Kidney (tissue), 14 donors: ENCODE measurements around the gene PDE8A. TPM values are rescaled to one million over a fixed set of nuclear protein-coding genes. Genes with fewer than 3 reads are reported as not detected.

Experiments used
- DNase-seq, 5 donors: peaks; one replicate each; pipeline ENCODE4 v3.0.0-alpha.2; 2013 to 2020
- FAIRE-seq: peaks from 2 replicates; lab custom pipeline; 2012; peaks lifted over from hg19 to GRCh38; lab: Jason Lieb, UNC
- H3K27ac ChIP-seq, 2 donors: one replicate each; pipeline ENCODE4 v1.7.0; 2013; ENCODE audit warnings: low read depth in 2 of 2, low read length in 2 of 2, inconsistent platforms in 1 of 2
- H3K27me3 ChIP-seq: one replicate; pipeline ENCODE4 v1.7.1; 2013; ENCODE audit warnings: low read length, inconsistent platforms; ENCODE audit not compliant: control insufficient read depth, insufficient read depth
- H3K36me3 ChIP-seq, 3 donors: one replicate each; pipeline versions ENCODE4 v1.7.0 to v1.7.1; 2013; ENCODE audit warnings: low read length in 3 of 3, control low read depth in 1 of 3, inconsistent platforms in 1 of 3; ENCODE audit not compliant: insufficient read depth in 3 of 3, control insufficient read depth in 2 of 3
- H3K4me1 ChIP-seq, 3 donors: one replicate each; pipeline versions ENCODE4 v1.7.0 to v1.7.1; 2013; ENCODE audit warnings: low read length in 3 of 3, inconsistent platforms in 1 of 3, low read depth in 1 of 3; ENCODE audit not compliant: control insufficient read depth in 2 of 3, insufficient read depth in 2 of 3
- H3K4me3 ChIP-seq, 3 donors: one replicate each; pipeline versions ENCODE4 v1.7.0 to v1.8.1; 2013; ENCODE audit warnings: low read length in 3 of 3, control low read depth in 1 of 3, inconsistent platforms in 1 of 3
- H3K9ac ChIP-seq, 3 donors: one replicate each; pipeline versions ENCODE4 v1.7.0 to v1.7.1; 2013; ENCODE audit warnings: low read length in 3 of 3, control low read depth in 1 of 3, inconsistent platforms in 1 of 3
- H3K9me3 ChIP-seq, 3 donors: one replicate each; pipeline versions ENCODE4 v1.7.0 to v1.7.1; 2013; ENCODE audit warnings: low read length in 3 of 3, control low read depth in 1 of 3, inconsistent platforms in 1 of 3; ENCODE audit not compliant: control insufficient read depth in 2 of 3, insufficient read depth in 1 of 3
- CTCF ChIP-seq: IDR thresholded peaks from 3 replicates; pipeline ENCODE4 v1.5.1; 2012; ENCODE audit warnings: mild to moderate bottlenecking, moderate library complexity, borderline replicate concordance; ENCODE audit not compliant: insufficient read depth; ENCODE audit errors: extremely low read depth
- intact Hi-C: fragments of 100-400 bp; cut with DNase I; formaldehyde crosslinking; loops from one replicate; pipeline ENCODE4 v1.11.1; 2022
- polyA plus RNA-seq: library from polyadenylated mRNA; stranded (reverse); fragments of 350-450 nt; fragmentation: Illumina TruSeq; extraction: RNeasy Lipid Tissue Mini Kit (QIAGEN cat#74804); gene quantifications from one replicate; pipeline ENCODE4 v1.2.3, GENCODE V29; 2014; ENCODE audit warnings: low read depth, low replicate concordance; ENCODE audit not compliant: insufficient read depth
- total RNA-seq: library from RNA; stranded (reverse); fragmentation: NEBNext Ultra II Directional; extraction: Animal tissue kit (Norgen Biotek cat#: 25700); gene quantifications from one replicate; pipeline ENCODE4 v1.2.1, GENCODE V29; 2021
- donor health status: control.
- donor health status: control.
- donor health status: control.
- donor health status: control.
- donor health status: control.
- donor health status: DM: yes; HTN: yes; CAD: no.
- donor health status: Normal renal cell carcinoma (clear cell type).

The PDE8A gene
- total and polyA plus RNA-seq, 2 donors from 2014 or later = 20.3 to 37.5 TPM

DNA sequence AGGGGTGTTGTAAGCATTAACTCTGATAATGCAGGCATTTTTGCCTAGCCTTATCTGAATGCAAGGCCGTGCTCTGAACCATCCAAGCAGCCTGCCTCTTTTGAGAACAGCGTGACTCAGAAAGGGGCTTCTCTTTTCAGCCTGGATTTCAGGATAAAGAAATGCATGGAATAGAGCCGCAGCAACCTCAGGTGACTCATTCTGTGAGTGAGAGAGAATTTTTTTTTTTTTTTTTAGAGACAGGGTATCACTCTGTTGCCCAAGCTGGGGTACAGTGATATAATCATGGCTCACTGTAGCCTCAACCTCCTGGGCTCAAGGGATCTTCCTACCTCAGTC lies 20.6 kb upstream of the PDE8A start:
- intact Hi-C loops = no loop called here
- H3K9ac ChIP-seq = no peak overlapping the region

GRCh38 chr15:84961707-84962106 lies 19.9 kb upstream of the PDE8A start:
- Histone ChIP-seq H3K9me3 (no peaks in the 10 kb centered on the region), H3K27ac (no peak overlapping the region), H3K36me3 (peaks cover 0 to 3% (median 0%) of the 10 kb centered on the region in 3 donors), H3K4me3 (no peak overlapping the region), H3K27me3 (no peaks in the 10 kb centered on the region), H3K4me1 (no peaks in the 10 kb centered on the region), H3K9ac (no peak overlapping the region)
- DNase-seq (no peak), FAIRE-seq (no peak)
- intact Hi-C loops = no loop called here
- TF ChIP-seq CTCF = no peak

More for the DNA sequence above, 20.6 kb upstream of the PDE8A start:
- no peaks in the 10 kb centered on the region for H3K9me3 ChIP-seq
- no peak for TF ChIP-seq CTCF
- H3K27me3 ChIP-seq = no peaks in the 10 kb centered on the region
- no peak overlapping the region for H3K27ac ChIP-seq
- peaks cover 0 to 3% (median 0%) of the 10 kb centered on the region in 3 donors for H3K36me3 ChIP-seq
- H3K4me1 ChIP-seq = no peaks in the 10 kb centered on the region
- DNase-seq = no peak
- H3K4me3 ChIP-seq = no peak overlapping the region
- no peak for FAIRE-seq

- H3K9ac ChIP-seq = no peak overlapping the region
- FAIRE-seq (no peak), DNase-seq (peak in 4 of 5 donors; percentile 35 to 58 (median 52))
- H3K9me3 ChIP-seq = no peaks in the 10 kb centered on the region
- peaks cover 0 to 5% (median 0%) of the 10 kb centered on the region in 3 donors for H3K36me3 ChIP-seq
- H3K27ac ChIP-seq = no peak overlapping the region
- no peaks in the 10 kb centered on the region for H3K4me1 ChIP-seq
- intact Hi-C loops = no loop called here
- no peaks in the 10 kb centered on the region for H3K27me3 ChIP-seq
- no peak overlapping the region for H3K4me3 ChIP-seq
- no peak for TF ChIP-seq CTCF
These were observed 18.7 kb upstream of the PDE8A start for GRCh38 chr15:84962955-84963354.

DNA sequence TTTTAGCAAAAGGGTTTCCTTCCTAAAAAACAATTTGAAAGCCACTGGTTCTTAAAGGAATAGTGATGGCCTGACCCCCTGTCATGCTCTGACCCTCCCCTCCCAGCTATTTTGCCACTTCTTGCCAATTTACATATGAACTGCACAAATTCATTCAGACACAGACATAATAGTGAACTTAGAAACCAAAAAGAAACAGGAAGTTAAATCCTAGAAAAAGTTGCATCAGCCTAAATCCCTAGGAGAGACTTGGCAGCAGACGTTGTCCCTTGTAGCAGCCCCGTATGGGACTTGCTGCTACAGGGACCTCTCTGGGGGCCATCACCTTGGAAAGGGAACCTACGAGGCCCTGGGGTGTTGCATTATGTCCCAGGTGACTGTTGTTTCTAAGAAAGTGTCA lies 14.3 kb upstream of the PDE8A start:
- H3K27ac ChIP-seq = no peak overlapping the region
- no peak for FAIRE-seq
- H3K4me3 ChIP-seq = no peak overlapping the region
- no peak for TF ChIP-seq CTCF
- H3K4me1 ChIP-seq = peaks cover 0 to 2% (median 0%) of the 10 kb centered on the region in 3 donors
- H3K36me3 ChIP-seq = peaks cover 0 to 5% (median 0%) of the 10 kb centered on the region in 3 donors
- no peaks in the 10 kb centered on the region for H3K9me3 ChIP-seq
- no peak overlapping the region for H3K9ac ChIP-seq
- intact Hi-C loops = no loop called here
- H3K27me3 ChIP-seq = no peaks in the 10 kb centered on the region
- no peak for DNase-seq
